HEK293 (cell line): ENCODE data around the gene GPR45.

Source experiments
- CTCF ChIA-PET: fragments of 350-600 bp; formaldehyde crosslinking; extraction: SDS; loops from one replicate; lab custom pipeline; 2021; ENCODE audit warnings: antibody characterized with exemption; lab: Yijun Ruan, JAX
- POLR2A ChIA-PET: fragments of 300-600 bp; formaldehyde crosslinking; extraction: SDS; loops from one replicate; lab custom pipeline; 2020; ENCODE audit warnings: antibody characterized with exemption, inconsistent platforms; lab: Yijun Ruan, JAX
- H3K27ac ChIP-seq: fragments of 200-500 bp; sonication (Bioruptor generic); 2 replicates; pipeline ENCODE4 v1.5.1; 2014; ENCODE audit warnings: low read depth, low read length, control low read depth, inconsistent platforms; ENCODE audit errors: extremely low read depth
- H3K36me3 ChIP-seq, 2 experiments: fragments of 200-500 bp in 1 of 2; sonication (Bioruptor generic) in 1 of 2; 1 replicate in 1 of 2; 2 replicates in 1 of 2; pipeline ENCODE4 v1.5.1; 2014 to 2017; ENCODE audit warnings: inconsistent platforms in 2 of 2, low read length in 2 of 2; ENCODE audit not compliant: control insufficient read depth in 2 of 2, insufficient read depth in 1 of 2
- H3K4me1 ChIP-seq: fragments of 200-500 bp; sonication (Bioruptor generic); 2 replicates; pipeline ENCODE4 v1.5.1; 2014; ENCODE audit warnings: mild to moderate bottlenecking, low read length, inconsistent platforms; ENCODE audit not compliant: control insufficient read depth, insufficient read depth
- H3K4me3 ChIP-seq: 2 replicates; pipeline ENCODE4 v1.5.1; 2011; ENCODE audit warnings: low read depth, mild to moderate bottlenecking, control low read depth, low read length, moderate library complexity
- H3K9me3 ChIP-seq: fragments of 200-500 bp; sonication (Bioruptor generic); 2 replicates; pipeline ENCODE4 v1.5.1; 2014; ENCODE audit warnings: low read depth, low read length, inconsistent platforms; ENCODE audit not compliant: control insufficient read depth, insufficient read depth
- ATF2 ChIP-seq: fragments of 450-650 bp; formaldehyde crosslinking; IDR thresholded peaks from 2 replicates; pipeline ENCODE4 v1.5.1; 2016; ENCODE audit warnings: missing biosample characterization, missing genetic modification characterization, low read depth
- CTCF ChIP-seq: fragments of 450-650 bp; formaldehyde crosslinking; IDR thresholded peaks from 2 replicates; pipeline ENCODE4 v1.5.1; 2016; ENCODE audit warnings: missing biosample characterization, missing genetic modification characterization
- ELK4 ChIP-seq: IDR thresholded peaks from 2 replicates; pipeline ENCODE4 v1.6.1; 2011; ENCODE audit warnings: mild to moderate bottlenecking, low read depth, low read length, borderline replicate concordance
- KLF7 ChIP-seq: fragments of 450-650 bp; formaldehyde crosslinking; IDR thresholded peaks from 2 replicates; pipeline ENCODE4 v1.5.1; 2016; ENCODE audit warnings: missing biosample characterization, missing genetic modification characterization, borderline replicate concordance
- MYNN ChIP-seq: fragments of 450-650 bp; formaldehyde crosslinking; IDR thresholded peaks from 2 replicates; pipeline ENCODE4 v1.5.1; 2016; ENCODE audit warnings: missing biosample characterization, missing genetic modification characterization, borderline replicate concordance
- PBX3 ChIP-seq: sonication (generic); formaldehyde crosslinking; IDR thresholded peaks from 2 replicates; pipeline ENCODE4 v1.8.1; 2022; ENCODE audit warnings: mild to moderate bottlenecking, moderate library complexity, missing genetic modification reagents
- SP7 ChIP-seq: fragments of 450-650 bp; formaldehyde crosslinking; IDR thresholded peaks from 2 replicates; pipeline ENCODE4 v1.5.1; 2016; ENCODE audit warnings: missing biosample characterization, missing genetic modification characterization
- TCF7L2 ChIP-seq: IDR thresholded peaks from 2 replicates; pipeline ENCODE4 v1.6.1; 2011; ENCODE audit warnings: low read depth, mild to moderate bottlenecking, inconsistent platforms, low read length, moderate library complexity, borderline replicate concordance
- ZFHX2 ChIP-seq: fragments of 450-650 bp; formaldehyde crosslinking; conservative IDR thresholded peaks from 2 replicates; pipeline ENCODE4 v1.5.1; 2016; ENCODE audit warnings: missing biosample characterization, missing genetic modification characterization
- ZNF112 ChIP-seq: fragments of 450-650 bp; formaldehyde crosslinking; IDR thresholded peaks from 2 replicates; pipeline ENCODE4 v1.5.0; 2017; ENCODE audit warnings: missing biosample characterization, missing genetic modification characterization
- ZNF133 ChIP-seq: fragments of 450-650 bp; formaldehyde crosslinking; IDR thresholded peaks from 2 replicates; pipeline ENCODE4 v1.5.1; 2016; ENCODE audit warnings: missing biosample characterization, missing genetic modification characterization
- ZNF16 ChIP-seq: fragments of 450-650 bp; formaldehyde crosslinking; IDR thresholded peaks from 2 replicates; pipeline ENCODE4 v1.5.1; 2016; ENCODE audit warnings: low read depth, missing biosample characterization, missing genetic modification characterization
- ZNF174 ChIP-seq: fragments of 450-650 bp; formaldehyde crosslinking; IDR thresholded peaks from 2 replicates; pipeline ENCODE4 v1.5.0; 2017; ENCODE audit warnings: missing biosample characterization, mild to moderate bottlenecking, missing genetic modification characterization
- ZNF248 ChIP-seq: fragments of 450-650 bp; formaldehyde crosslinking; IDR thresholded peaks from 2 replicates; pipeline ENCODE4 v1.5.1; 2017; ENCODE audit warnings: missing biosample characterization, missing genetic modification characterization
- ZNF26 ChIP-seq: fragments of 450-650 bp; formaldehyde crosslinking; IDR thresholded peaks from 2 replicates; pipeline ENCODE4 v1.5.1; 2016; ENCODE audit warnings: missing biosample characterization, missing genetic modification characterization
- ZNF311 ChIP-seq: fragments of 450-650 bp; formaldehyde crosslinking; IDR thresholded peaks from 2 replicates; pipeline ENCODE4 v1.5.1; 2017; ENCODE audit warnings: missing biosample characterization, missing genetic modification characterization, borderline replicate concordance
- ZNF391 ChIP-seq: fragments of 450-650 bp; formaldehyde crosslinking; IDR thresholded peaks from 2 replicates; pipeline ENCODE4 v1.5.1; 2016; ENCODE audit warnings: low read depth, missing biosample characterization, missing genetic modification characterization, borderline replicate concordance
- ZNF514 ChIP-seq: fragments of 450-650 bp; formaldehyde crosslinking; IDR thresholded peaks from 2 replicates; pipeline ENCODE4 v1.5.1; 2016; ENCODE audit warnings: missing biosample characterization, missing genetic modification characterization
- ZNF558 ChIP-seq: fragments of 450-650 bp; formaldehyde crosslinking; IDR thresholded peaks from 2 replicates; pipeline ENCODE4 v1.5.1; 2016; ENCODE audit warnings: missing biosample characterization, missing genetic modification characterization
- ZNF561 ChIP-seq: fragments of 450-650 bp; IDR thresholded peaks from 2 replicates; pipeline ENCODE4 v1.5.1; 2018; ENCODE audit warnings: missing biosample characterization, missing genetic modification characterization, borderline replicate concordance
- ZNF621 ChIP-seq: fragments of 450-650 bp; formaldehyde crosslinking; IDR thresholded peaks from 2 replicates; pipeline ENCODE4 v1.5.1; 2017; ENCODE audit warnings: missing biosample characterization, missing genetic modification characterization
- ZNF624 ChIP-seq: fragments of 450-650 bp; formaldehyde crosslinking; IDR thresholded peaks from 2 replicates; pipeline ENCODE4 v1.5.1; 2017; ENCODE audit warnings: missing biosample characterization, missing genetic modification characterization
- ZNF629 ChIP-seq: fragments of 450-650 bp; formaldehyde crosslinking; IDR thresholded peaks from 2 replicates; pipeline ENCODE4 v1.5.1; 2017; ENCODE audit warnings: missing biosample characterization, missing genetic modification characterization
- ZNF660 ChIP-seq: fragments of 450-650 bp; IDR thresholded peaks from 2 replicates; pipeline ENCODE4 v1.5.1; 2018; ENCODE audit warnings: missing biosample characterization, mild to moderate bottlenecking, missing genetic modification characterization
- ZNF707 ChIP-seq: fragments of 450-650 bp; formaldehyde crosslinking; IDR thresholded peaks from 2 replicates; pipeline ENCODE4 v1.5.1; 2016; ENCODE audit warnings: missing biosample characterization, missing genetic modification characterization
- ZNF830 ChIP-seq: fragments of 450-650 bp; IDR thresholded peaks from 2 replicates; pipeline ENCODE4 v1.5.0; 2018; ENCODE audit warnings: missing biosample characterization, missing genetic modification characterization, low read depth, mild to moderate bottlenecking, moderate library complexity
- ZNF837 ChIP-seq: fragments of 450-650 bp; formaldehyde crosslinking; IDR thresholded peaks from 2 replicates; pipeline ENCODE4 v1.5.1; 2016; ENCODE audit warnings: missing biosample characterization, missing genetic modification characterization

Gene GPR45

GRCh38 chr2:105231232-105231619 is 10.3 kb upstream of the GPR45 start:
- Histone ChIP-seq H3K4me3 (no peak overlapping the region), H3K36me3 (no peaks in the 10 kb centered on the region), H3K27ac (no peak overlapping the region), H3K4me1 (no peaks in the 10 kb centered on the region), H3K9me3 (no peaks in the 10 kb centered on the region)
- TF ChIP-seq ZNF830 (tag by site-specific recombination) (no peak), ZNF248 (tag by site-specific recombination) (no peak), KLF7 (tag by site-specific recombination) (no peak), ZNF621 (tag by site-specific recombination) (no peak), MYNN (tag by site-specific recombination) (no peak), TCF7L2 (no peak), SP7 (tag by site-specific recombination) (no peak), ZNF112 (tag by site-specific recombination) (no peak), PBX3 (CRISPR knock-in tag) (no peak), ZNF514 (tag by site-specific recombination) (no peak), ZNF837 (tag by site-specific recombination) (no peak), ZNF561 (tag by site-specific recombination) (no peak), ELK4 (no peak), ZNF624 (tag by site-specific recombination) (no peak), ZNF26 (tag by site-specific recombination) (no peak), ZFHX2 (no peak), CTCF (tag by site-specific recombination) (no peak), ZNF133 (tag by site-specific recombination) (no peak), ZNF707 (no peak)
- ChIA-PET POLR2A (no interaction called here), CTCF (interaction anchor here (0.7 to 15.0 kb wide), 3 partner anchors 13 to 117 kb away, joined by 3 to 343 read pairs (median 4); no protein-coding TSS in a partner anchor)

GRCh38 chr2:105235388-105236059 is 6.0 kb upstream of the GPR45 start:
- CTCF ChIA-PET, result interaction anchor here (0.5 to 15.0 kb wide), 35 partner anchors 8 to 1310 kb away, joined by 3 to 343 read pairs (median 3); partner anchors contain the start of gene TGFBRAP1
- no peaks in the 10 kb centered on the region for H3K4me1 ChIP-seq
- no peaks in the 10 kb centered on the region for H3K9me3 ChIP-seq
- no peak overlapping the region for H3K4me3 ChIP-seq
- H3K27ac ChIP-seq, result no peak overlapping the region
- POLR2A ChIA-PET, result no interaction called here
- H3K36me3 ChIP-seq, result no peaks in the 10 kb centered on the region
- TF ChIP-seq ZNF629 (0 out of 2 replicates have a peak, but pooled peaks have one; percentile 18), ZNF311 (no peak), ZNF391 (tag by site-specific recombination) (no peak), ATF2 (no peak), ZNF558 (tag by site-specific recombination) (0 out of 2 replicates have a peak, but pooled peaks have one; percentile 32), ZNF174 (tag by site-specific recombination) (no peak), ZNF660 (no peak), CTCF (tag by site-specific recombination) (0 out of 2 replicates have a peak, but pooled peaks have one; percentile 36), ZNF16 (tag by site-specific recombination) (no peak)
